GM04503 (cell line): Measurements from ENCODE around the gene ASPSCR1.
"Not testable (repeated sequence)": the region's sequence is repeated elsewhere in the genome, so short reads cannot be mapped to it uniquely, and the experiment has no call there.

Experiments used
- DNase-seq: peaks from one replicate; pipeline ENCODE4 v3.0.0-alpha.2; 2012; ENCODE audit warnings: low read depth

ASPSCR1 gene

DNA sequence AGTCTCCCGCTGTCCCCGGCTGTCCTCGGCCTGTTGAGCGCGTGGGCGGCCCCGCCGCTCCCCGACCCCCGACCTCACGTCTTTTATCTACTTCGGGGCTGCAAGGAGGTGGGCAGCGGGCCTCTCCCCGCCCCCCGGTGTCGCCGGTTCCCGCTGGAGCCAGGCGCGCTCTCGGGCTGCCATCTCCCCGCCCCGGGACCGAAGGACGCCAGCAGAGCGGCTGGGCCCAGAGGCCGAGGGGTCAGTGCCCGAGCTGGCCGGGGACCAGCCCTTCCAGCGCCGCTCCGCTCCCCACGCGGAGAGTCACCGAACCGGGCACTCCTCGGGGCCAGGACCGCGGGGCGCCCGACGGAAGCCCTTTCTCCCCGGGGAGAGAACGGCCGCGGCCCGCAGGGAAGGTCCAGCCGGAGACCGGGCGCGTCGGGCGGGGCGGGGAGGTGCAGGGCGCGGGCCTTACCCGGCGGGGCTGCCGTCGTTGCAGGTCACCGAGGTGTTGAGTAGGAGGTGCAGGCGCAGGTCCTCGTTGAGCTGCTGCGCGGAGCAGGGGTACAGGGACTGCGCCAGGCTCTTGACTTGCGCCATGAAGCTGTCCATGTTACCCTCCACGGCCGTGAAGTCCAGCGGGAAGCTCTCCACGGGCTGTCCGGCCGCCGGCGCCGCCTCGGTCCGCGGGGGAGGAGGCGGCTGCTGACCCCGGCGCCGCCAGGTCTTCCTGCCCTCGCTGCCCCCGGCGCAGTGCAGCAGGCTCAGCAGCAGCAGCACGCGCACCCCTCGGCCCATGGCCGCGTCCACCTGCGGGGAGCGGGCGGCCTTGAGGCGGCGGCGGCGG, 17.1 kb upstream of the ASPSCR1 start:
- DNase-seq: no peak

DNA sequence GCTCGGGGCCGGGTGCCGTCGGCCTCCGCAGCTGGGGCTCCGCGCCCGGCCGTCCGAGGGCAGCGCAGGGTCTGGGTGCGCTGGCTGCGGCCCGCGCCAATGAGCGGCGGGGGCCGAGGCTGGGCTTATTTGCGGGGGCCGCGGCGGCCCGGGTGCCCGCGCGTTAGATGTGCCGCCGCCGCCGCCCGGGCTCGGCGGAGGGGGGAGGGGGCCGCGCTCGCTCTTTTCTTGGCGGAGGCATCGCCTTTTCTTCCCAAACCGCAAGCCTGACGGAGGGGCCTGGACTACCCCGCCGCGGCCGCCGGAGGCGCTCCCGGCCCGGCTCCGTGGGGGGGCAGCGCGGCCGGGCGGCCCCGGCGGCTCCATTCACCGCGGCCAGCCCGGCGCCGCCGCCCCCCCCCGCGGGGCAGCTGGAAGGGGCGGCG, 16.3 kb upstream of the ASPSCR1 start, which contains the start of gene NOTUM:
Gene NOTUM (minus strand): TSS at position 101 of the 425 bp plus-strand sequence. CDS start 278 bp downstream, outside the sequence.
- DNase-seq: no peak

DNA sequence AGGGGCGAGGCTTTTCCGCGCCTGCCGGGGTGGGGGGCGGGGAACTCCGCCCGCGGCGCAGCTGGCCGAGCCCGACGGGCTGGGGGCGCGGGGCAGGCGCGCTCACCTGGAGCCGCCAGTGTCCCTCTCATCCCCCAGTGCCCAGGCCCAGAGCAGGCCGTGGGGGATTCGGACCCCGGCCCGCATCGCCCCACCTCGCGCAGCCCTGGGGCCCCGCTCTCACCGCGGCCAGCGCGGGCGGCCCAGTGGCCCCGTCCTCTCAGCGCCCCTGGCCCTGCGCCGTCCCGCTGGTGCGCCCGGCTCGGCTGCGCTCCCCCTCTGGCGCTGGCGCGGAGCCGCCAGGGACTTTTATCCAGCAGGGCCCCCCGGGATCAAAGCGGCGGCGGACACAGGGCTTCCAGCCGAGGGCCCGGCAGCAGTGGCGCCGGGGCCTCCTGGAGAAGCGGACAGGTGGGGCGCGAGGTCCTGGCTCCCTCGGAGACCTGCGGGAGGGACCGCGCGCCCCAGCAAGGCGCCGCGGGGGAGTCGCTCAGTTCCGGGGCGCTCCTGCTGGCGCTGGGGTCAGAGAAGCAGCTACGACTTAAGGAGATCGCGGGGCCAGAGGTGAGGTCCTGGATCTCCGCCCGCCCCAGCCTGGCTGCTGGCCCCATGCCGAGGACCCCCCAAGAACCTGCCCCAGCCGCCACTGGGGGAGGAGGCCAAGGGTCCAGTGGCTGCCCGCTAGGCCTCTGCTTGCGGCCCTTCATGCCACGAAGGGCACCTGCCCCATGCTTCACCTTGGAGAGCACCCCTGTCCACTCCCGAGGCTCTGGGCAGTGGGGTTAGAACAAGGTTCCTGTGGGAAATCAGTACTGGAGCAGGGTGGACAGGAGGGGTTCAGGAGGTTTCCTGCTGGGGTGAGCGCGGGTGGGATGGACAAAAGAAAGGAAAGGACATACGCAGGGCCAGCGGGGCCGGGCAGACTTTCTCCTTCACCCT, 15.6 kb upstream of the ASPSCR1 start:
- DNase-seq: no peak

DNA sequence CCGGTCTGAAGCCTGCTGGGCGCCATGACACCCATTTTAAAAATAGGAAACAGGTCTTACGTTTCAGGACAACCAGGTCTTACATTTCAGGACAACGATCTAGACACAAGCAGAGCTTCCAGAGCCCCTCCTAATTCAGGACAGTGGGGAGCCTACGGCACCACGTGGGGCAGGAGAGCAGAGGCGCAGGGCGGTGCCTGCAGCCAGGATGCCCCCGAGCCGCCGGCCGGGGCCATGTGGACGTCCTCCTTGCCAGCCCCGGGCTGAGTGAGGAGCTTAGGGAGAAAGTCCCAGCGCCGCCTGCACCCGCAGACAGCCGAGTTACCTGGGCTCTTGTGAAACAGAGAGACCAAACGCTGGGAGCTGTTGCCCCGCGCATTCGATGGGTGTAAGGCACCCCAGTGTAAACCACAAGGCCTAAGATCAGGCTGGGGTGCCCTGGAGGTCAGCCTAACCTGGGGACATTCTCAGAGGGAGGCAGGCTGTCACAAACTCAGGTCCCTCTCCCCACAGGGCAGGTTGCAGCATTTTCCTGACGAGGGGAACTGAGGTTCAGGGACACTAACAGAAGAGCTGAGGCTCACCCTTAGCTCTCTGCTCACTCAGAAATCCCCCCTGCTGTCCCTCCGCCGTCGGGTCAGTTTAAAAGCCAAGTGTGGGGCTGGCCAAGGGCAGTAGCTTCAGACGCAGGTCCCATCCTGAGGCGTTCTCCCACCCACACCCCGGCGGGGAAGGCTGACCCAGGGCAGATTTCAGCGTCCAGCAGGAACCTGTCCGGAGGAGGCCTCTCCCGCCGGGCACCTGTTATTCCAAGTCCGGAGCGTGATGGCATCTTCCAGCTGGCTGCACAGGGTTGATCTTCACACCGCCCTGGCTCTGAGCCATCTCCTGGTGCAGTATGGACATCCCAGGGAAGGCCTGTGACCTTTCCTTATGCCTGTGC, 14.7 kb upstream of the ASPSCR1 start:
- DNase-seq: no peak

DNA sequence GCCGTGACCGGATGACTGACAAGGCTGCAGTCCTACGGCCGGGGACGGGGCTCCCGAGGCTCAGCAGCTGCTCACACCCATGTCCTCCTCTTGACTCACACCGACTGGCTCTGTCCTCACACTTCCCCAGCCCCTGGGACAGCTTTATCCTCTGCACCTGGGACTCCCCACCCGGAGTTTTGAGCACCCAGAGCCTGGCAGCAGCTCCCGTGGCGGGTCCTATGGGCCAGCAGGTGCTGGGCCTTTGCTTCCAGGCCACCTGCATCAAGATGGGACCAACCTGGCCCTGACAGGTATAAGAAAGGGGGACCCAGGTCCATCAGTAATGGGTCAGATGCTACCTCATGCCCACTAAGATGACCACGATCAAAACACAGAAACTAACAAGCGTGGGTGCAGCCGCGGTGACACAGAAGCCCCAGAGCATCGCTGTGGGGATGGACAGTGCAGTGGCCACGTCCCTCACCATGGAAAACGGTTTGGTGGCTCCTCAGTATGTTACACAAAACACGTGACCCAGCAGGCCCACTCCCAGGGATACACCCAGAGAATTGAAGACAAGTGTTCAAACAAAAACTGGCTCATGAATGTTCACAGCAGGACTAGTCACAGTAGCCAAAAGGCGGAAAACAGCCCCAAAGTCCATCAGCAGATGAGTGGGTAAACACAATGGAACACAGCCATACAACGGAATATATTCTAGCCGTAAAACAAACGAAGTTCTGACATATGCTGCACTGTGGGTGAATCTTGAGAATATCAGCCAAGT, 13.2 kb upstream of the ASPSCR1 start:
- DNase-seq: no peak

DNA sequence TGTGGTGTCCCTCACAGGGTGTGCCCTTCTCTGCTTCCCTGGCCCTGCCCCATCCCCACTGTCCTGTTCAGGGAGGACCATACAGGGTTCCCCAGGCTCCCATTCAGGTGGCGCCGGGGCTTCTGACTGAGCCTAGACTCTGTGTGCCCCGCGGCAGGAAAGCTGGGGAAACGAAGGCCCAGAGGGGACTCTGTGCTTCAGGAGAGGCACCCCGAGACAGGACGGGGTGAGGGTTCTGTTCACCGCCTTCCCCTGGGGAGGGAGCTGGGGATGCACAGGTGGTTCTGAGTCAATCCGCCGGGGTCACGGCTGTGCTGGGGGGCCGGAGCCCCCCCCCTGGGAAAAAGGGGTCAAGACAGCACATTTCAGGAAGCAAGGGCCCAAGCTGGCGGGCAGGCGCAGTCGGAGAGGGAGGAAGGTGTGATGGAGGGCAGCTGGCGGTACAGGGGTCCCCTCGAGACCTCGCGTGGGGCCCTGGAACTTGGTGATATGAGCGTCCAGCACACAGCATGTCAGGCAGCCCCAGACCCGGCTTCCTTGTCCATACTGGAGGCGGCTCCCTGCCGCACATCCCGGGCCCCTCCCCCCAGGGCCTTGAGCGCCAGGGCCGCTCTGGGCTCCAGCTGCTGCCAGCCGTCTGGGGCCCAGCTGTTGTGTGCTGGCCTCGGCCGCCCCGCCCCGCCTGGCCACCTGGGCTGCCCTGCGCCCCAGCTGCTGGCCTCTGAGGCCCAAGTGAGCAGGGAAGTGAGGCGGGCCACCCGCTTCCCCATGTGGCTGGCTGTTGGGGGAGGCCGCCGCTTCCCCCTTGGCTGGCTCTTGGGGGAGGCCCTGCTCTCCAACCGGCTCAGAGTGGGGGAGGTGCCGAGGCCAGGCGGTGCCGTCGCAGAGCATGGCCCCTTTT, 10.8 kb upstream of the ASPSCR1 start:
- no peak for DNase-seq

DNA sequence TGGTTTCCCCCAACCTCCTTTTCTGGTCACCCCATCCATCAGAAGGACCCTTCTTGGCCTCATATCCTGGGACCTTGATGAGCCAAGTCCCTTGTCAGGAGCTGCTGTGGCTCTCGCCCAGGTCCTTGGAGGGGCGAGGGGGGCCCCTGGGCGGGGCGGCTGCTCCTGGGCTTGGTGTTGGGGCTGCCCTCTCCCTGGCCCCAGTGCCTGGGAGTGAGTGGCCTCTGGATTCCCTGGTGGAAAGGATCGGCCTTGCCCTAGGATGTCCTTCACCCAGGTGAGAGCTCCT, 10.2 kb upstream of the ASPSCR1 start:
- DNase-seq: no peak

DNA sequence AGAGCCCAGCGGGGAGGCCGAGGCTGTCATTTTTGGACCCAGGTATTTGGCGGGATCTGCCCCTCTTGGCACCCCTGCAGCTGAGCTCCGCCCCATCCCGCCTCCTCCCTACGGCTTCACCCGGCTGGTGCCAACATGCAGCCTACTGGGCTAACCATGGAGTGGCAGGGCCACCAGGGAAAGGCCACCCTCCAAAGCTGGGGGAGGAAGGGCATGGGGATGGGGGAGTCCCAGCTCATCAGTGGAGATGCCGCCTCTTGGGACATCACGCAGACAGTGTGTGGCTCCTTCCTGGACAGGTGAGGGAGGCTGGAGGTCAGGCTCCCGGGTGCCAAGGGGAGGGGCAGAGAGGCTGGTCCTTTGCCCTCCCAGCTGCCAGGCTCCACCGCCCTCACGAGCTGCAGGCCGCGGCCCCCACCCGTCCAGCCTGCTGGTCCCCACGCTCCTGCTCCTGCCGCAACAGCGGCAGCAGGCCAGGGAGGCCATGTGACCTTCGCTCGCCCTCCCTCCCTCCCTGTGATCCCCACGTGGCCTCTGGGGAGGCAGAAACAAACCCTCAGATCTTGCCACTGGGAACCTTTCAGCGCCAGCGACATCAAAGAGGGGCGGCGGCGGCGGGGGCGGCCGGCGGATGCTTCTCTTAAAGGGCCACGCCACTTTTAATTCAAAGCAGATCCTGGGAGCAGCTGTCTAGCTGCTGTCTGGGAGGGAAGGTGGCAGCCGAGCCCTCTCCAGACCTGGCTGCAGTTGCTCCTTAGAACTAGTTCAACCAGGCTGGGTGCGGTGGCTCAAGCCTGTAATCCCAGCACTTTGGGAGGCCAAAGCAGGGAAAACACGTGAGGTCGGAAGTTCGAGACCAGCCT, 9.7 kb upstream of the ASPSCR1 start:
- no peak for DNase-seq

DNA sequence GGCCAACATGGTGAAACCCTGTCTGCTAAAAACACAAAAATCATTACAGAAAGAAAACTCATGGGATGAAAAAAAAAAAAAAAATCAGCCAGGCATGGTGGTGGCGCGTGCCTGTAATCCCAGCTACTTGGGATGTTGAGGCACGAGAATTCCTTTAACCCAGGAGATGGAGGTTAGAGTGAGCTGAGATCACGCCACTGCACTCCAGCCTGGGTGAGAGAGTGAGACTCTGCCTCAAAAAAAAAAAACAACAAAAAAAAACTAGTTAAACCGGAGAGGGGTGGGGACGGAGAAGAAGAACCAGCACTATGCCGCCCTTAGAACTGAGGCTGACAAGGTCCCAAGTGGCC, 9.1 kb upstream of the ASPSCR1 start:
- DNase-seq: no peak

DNA sequence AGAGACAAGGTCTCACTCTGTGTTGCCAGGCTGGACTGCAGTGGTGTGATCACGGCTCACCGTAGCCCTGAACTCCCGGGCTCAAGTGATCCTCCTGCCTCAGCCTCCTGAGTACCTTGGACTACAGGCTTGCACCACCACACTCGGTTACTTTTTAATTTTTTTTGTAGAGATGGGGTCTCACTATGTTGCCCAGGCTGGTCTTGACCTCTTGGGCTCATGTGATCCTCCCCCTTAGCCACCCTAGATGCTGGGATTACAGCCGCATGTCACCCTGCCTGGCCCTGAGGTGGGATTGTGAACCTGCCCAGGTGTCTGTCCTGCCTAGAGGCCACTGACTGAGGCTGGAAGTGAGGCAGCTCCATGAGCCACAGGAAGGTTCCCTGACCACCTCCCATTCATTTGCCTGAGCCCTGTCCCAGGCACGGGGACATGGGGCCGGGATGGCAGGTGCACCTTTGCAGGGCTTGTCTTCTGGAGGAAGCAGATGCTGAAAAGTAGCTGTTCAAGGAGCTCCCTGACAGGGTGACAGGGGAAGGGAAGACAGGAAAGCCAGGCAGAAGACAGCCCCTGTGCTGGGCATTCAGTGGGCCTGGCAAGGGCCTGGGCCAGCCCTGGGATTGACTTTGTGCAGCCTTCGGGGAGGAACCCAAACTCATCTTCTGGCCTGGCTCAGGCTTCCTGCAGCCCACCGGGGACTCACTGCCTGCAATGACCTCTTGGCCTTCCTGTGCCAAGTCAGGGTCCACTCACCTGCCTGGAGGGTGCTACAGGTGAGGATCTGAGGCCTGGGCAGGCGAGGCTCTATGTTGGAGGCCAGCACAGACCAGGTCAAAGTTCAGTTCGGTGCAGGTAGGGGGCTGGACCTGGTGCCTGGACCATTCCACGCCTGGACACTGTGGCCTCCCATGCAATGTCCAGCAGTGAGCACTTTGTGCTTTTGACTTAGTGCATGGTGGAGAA, 8.3 kb upstream of the ASPSCR1 start:
- DNase-seq: no peak

DNA sequence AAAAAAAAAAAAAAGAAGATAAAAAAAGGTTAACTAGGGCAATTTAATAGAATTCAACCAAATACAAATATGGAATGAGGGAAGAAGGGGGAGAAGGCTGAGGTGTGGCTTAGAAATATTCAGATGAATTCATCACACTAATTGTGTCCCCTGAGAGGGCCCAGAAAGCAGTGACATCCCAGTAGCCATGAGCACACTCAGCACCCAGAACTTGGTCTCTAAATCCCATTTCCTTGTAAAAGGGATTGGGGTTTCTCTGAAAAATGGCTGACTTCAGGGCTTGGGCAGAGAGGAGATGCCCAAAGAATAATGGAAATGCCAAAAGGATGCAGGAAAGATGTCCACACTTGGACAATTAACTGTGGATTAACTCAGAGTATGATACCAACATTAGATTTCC, 4.0 kb upstream of the ASPSCR1 start:
- no peak for DNase-seq

DNA sequence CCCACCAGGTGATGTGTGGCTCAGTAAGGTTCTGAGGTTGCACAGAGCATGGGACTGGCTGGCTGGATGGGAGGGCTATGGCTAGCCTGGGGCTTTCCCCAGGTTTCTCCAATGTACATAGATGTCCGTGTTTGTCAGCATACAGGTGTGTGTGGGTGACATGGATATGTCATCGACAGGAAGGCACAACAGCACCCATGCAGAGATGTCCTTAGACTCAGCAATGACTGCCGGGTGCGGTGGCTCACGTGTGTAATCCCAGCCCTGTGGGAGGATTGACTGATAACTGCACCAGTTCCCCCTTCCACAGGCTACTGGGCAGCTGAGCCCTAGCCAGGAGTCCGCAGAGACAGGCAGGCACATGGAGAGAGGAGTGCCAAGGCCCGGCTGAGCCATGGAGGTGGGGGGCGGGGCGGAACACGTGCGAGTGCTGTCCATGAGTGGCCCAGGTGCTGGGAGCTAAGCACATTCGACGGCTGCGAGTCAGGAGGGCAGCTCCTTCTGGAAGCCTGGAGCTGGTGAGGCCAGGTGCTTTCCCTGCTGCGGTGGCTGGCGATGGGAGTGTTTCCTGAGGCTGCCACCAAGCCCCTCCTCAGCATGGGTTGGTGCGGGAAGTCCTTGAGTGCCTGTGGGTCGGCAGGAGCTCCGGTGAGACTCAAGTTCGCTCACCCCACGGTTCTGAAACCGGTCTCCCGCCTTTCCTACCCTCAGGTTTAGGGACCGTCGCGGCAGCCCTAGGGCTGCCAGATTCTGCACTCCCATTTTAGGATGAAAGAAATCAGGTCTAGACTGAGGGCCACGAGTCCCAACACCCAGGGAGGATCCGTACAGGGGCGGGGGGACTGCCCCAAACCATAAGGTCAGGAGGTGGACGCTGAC, 858 bp upstream of the ASPSCR1 start:
- DNase-seq: no peak

DNA sequence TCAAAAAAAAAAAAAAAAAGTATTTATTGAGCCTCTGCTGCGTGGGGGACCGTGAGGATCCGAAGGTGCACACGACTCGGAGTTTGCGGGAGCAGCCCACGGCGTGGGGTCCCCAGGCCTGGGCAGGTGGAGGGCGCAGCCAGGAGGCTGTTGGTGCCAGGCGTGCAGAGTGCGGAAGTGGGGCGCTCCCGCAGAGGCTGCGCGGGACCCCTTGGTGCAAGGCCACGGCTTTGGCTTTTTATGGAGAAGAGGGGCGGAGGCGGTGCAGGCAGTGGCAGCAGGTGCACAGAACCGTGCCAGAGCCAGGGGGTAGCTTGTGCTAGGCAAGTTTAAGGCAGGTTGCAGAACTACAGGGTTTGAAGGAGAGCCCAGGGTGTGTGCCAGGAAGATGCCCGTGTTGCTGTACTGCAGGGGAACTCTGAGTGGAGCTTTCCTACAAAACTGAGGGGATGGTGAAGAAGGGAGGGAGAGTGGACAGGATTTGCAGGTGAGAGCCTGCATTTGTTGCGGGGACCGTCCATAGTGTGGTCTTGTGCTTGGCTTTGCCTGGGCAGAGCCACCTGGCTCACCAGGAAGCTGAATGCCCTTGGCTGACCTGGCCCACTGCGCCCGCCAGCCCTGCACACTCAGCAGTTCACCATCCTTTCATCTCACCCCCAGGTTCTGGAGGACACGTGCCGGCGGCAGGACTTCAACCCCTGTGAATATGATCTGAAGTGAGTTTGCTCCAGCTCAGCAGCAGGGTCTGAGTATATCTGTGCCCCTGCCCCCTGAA, 1.3 kb downstream of the ASPSCR1 start:
- no peak for DNase-seq

DNA sequence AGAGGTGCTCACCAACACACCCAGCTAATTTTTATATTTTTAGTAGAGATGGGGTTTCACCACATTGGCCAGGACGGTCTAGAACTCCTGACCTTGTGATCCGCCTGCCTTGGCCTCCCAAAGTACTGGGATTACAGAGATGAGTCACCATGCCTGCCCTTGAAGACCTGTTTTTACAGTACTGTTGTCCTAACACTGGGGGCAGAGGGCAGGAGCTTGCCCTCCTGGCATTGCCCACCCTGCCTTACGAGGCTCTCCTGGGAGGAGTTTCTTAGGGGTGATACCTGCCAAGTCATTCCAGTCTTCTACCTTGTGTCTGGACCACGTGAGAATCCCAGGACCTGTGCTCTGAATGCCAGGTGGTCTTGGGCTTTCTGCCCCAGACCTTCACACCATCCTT, 2.7 kb downstream of the ASPSCR1 start:
- DNase-seq: no peak

DNA sequence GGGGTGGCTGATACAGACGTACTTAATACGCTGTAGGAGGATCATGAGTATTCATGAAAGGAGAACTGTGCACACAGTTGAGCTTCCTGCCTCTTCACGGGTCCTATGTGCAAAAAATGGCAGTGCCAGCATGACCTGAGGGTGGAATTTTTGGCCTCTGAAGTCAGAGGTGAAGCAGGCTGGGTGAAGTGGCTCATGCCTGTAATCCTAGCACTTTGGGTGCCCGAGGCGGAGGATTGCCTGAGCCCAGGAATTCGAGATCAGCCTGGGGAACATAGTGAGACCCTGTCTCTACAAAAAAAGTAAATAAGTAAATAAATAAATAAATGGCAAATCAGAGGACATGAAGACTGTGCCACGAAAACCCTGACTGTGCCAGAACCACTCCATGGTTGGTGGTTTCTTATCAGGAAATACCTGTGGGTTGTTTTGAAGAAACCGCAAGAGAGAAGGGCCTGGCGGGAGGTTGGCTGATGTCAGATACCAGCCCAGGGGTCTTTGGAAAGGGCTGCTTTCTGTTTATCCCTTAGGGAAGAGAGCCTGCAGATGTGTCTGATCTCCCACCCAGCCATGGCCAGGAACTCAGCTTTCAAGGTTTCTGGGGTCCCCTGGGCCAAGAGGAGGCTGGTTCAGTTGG, 3.4 kb downstream of the ASPSCR1 start:
- DNase-seq: no peak

DNA sequence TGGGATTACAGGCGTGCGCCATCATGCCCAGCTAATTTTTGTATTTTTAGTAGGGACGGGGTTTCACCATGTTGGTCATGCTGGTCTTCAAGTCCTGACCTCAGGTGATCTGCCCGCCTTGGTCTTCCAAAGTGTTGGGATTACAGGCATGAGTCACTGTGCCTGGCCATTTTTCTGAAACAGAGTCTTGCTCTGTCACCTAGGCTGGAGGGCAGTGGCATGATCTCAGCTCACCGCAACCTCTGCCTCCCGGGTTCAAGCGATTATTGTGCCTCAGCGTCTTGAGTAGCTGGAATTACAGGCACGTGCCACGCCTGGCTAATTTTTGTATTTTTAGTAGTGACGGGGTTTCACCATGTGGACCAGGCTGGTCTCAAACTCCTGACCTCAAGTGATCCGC, 4.1 kb downstream of the ASPSCR1 start:
- not testable (repeated sequence) for DNase-seq
